GM21447 (cell line): Measurements from ENCODE around the gene ACADVL.

ENCODE experiments used
- ATAC-seq: cut with Tn5 transposase; IDR thresholded peaks from one replicate; pipeline ENCODE4 v1.9.1; 2021; ENCODE audit not compliant: unreplicated experiment

ACADVL gene

GRCh38 chr17:7191069-7191468 lies 28.7 kb upstream of the ACADVL start:
- ATAC-seq, result no peak

GRCh38 chr17:7191571-7192270 lies 28.0 kb upstream of the ACADVL start:
- ATAC-seq, result no peak

GRCh38 chr17:7192271-7192937 lies 27.3 kb upstream of the ACADVL start:
- no peak for ATAC-seq

- ATAC-seq, result no peak
Measured at GRCh38 chr17:7195971-7196370, 23.8 kb upstream of the ACADVL start.

GRCh38 chr17:7196651-7197401 lies 22.9 kb upstream of the ACADVL start:
- ATAC-seq, result no peak

- no peak for ATAC-seq
Measured at GRCh38 chr17:7203391-7203790, 16.3 kb upstream of the ACADVL start.

GRCh38 chr17:7204336-7204735 lies 15.4 kb upstream of the ACADVL start:
- ATAC-seq, result no peak

GRCh38 chr17:7204828-7205461 lies 14.8 kb upstream of the ACADVL start:
- ATAC-seq, result peak; percentile 72

- no peak for ATAC-seq
Measured at GRCh38 chr17:7205561-7205960, 14.2 kb upstream of the ACADVL start.

GRCh38 chr17:7207120-7208001 lies 12.4 kb upstream of the ACADVL start:
- no peak for ATAC-seq

- no peak for ATAC-seq
Measured at GRCh38 chr17:7208027-7208571, 11.6 kb upstream of the ACADVL start.

GRCh38 chr17:7208754-7209460 lies 10.8 kb upstream of the ACADVL start:
- no peak for ATAC-seq

- no peak for ATAC-seq
Measured at GRCh38 chr17:7211491-7212273, 8.1 kb upstream of the ACADVL start.

GRCh38 chr17:7213895-7214299 lies 5.8 kb upstream of the ACADVL start:
- no peak for ATAC-seq

GRCh38 chr17:7214300-7215135 lies 5.2 kb upstream of the ACADVL start:
- ATAC-seq, result peak; percentile 70

- no peak for ATAC-seq
Measured at GRCh38 chr17:7215136-7215638, 4.6 kb upstream of the ACADVL start.

GRCh38 chr17:7215652-7216180 lies 4.0 kb upstream of the ACADVL start:
- no peak for ATAC-seq
